ENCODE measurements around the gene HK1.

GRCh38 chr10:69415951-69416350, 137.7 kb downstream of the HK1 start:
- TF ChIP-seq RCOR1 (IDR thresholded peaks at IDR 0.05; ENCODE audit: insufficient replicate concordance, low read length): no peak
- TF ChIP-seq CTCF (conservative IDR thresholded peaks at IDR 0.05; ENCODE audit: low read depth, low read length): no peak
- no peak for TF ChIP-seq POLR2A (IDR thresholded peaks at IDR 0.05; ENCODE audit: low read depth, low read length)
- TF ChIP-seq MXI1 (IDR thresholded peaks at IDR 0.05; ENCODE audit: borderline replicate concordance, low read depth, low read length): no peak
- no peak for TF ChIP-seq CHD1 (IDR thresholded peaks at IDR 0.05; ENCODE audit: low read depth, low read length)
